BE2C (cell line): ENCODE results near the gene AFDN.

Experiments used
- DNase-seq: peaks from one replicate; pipeline ENCODE4 v3.0.0-alpha.2; 2020
- H3K27me3 ChIP-seq: fragments of 250-450 bp; sonication (Bioruptor Pico); 2 replicates; pipeline ENCODE4 v1.5.1; 2020; ENCODE audit warnings: mild to moderate bottlenecking
- H3K36me3 ChIP-seq: fragments of 250-450 bp; sonication (Bioruptor Pico); 2 replicates; pipeline ENCODE4 v1.5.1; 2020; ENCODE audit warnings: mild to moderate bottlenecking
- H3K4me1 ChIP-seq: fragments of 250-450 bp; sonication (Bioruptor Pico); 2 replicates; pipeline ENCODE4 v1.5.1; 2020
- H3K4me3 ChIP-seq: 2 replicates; pipeline ENCODE4 v1.5.1; 2011; ENCODE audit warnings: low read depth, low read length
- H3K9me3 ChIP-seq: fragments of 250-450 bp; sonication (Bioruptor Pico); 2 replicates; pipeline ENCODE4 v1.5.1; 2020
- TF ChIP-seq, protein P1 (sequence below): IDR thresholded peaks from 2 replicates; pipeline ENCODE4 v1.5.1; 2012; ENCODE audit warnings: mild to moderate bottlenecking, low read depth, low read length

Gene AFDN

GRCh38 chr6:167798453-167798852 lies 28.3 kb upstream of the AFDN start:
- H3K4me1 ChIP-seq: peaks cover 2% of the 10 kb centered on the region; the same call in 1 of the 2 replicates
- no peak for DNase-seq
- H3K4me3 ChIP-seq: no peak overlapping the region
- no peaks in the 10 kb centered on the region for H3K9me3 ChIP-seq
- no peaks in the 10 kb centered on the region for H3K27me3 ChIP-seq
- TF ChIP-seq, protein P1, sequence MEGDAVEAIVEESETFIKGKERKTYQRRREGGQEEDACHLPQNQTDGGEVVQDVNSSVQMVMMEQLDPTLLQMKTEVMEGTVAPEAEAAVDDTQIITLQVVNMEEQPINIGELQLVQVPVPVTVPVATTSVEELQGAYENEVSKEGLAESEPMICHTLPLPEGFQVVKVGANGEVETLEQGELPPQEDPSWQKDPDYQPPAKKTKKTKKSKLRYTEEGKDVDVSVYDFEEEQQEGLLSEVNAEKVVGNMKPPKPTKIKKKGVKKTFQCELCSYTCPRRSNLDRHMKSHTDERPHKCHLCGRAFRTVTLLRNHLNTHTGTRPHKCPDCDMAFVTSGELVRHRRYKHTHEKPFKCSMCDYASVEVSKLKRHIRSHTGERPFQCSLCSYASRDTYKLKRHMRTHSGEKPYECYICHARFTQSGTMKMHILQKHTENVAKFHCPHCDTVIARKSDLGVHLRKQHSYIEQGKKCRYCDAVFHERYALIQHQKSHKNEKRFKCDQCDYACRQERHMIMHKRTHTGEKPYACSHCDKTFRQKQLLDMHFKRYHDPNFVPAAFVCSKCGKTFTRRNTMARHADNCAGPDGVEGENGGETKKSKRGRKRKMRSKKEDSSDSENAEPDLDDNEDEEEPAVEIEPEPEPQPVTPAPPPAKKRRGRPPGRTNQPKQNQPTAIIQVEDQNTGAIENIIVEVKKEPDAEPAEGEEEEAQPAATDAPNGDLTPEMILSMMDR: no peak
- no peaks in the 10 kb centered on the region for H3K36me3 ChIP-seq

GRCh38 chr6:167799033-167799821 lies 27.5 kb upstream of the AFDN start:
- DNase-seq: peak; percentile 55
- Histone ChIP-seq H3K27me3 (no peaks in the 10 kb centered on the region), H3K4me1 (peaks cover 2% of the 10 kb centered on the region; the same call in 1 of the 2 replicates), H3K9me3 (no peaks in the 10 kb centered on the region), H3K4me3 (no peak overlapping the region), H3K36me3 (no peaks in the 10 kb centered on the region)
- TF ChIP-seq, protein P1: peak; percentile 16; the same call in 1 of the 2 replicates

DNA sequence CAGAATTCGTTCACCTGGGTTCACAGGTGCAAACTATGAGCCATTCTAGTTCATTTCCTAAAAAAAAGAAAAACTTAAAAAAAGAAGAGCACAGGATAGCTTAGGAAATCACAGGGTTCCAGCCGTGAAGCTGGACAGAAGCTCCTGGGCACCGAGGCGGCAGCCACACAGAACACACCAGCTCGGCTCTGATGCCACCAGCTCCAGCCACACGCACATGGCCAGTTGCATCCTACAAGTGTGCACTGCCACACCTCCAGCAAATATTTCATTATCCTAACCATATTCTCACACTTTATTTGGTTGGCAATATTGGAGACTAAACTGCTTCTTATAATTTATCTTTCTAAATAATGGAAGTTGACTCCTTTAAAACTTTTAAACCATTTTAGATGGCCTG lies 26.2 kb upstream of the AFDN start:
- no peaks in the 10 kb centered on the region for H3K9me3 ChIP-seq
- no peaks in the 10 kb centered on the region for H3K36me3 ChIP-seq
- TF ChIP-seq, protein P1: no peak
- no peaks in the 10 kb centered on the region for H3K27me3 ChIP-seq
- DNase-seq: no peak
- peaks cover 2% of the 10 kb centered on the region; the same call in 1 of the 2 replicates for H3K4me1 ChIP-seq
- H3K4me3 ChIP-seq: no peak overlapping the region

DNA sequence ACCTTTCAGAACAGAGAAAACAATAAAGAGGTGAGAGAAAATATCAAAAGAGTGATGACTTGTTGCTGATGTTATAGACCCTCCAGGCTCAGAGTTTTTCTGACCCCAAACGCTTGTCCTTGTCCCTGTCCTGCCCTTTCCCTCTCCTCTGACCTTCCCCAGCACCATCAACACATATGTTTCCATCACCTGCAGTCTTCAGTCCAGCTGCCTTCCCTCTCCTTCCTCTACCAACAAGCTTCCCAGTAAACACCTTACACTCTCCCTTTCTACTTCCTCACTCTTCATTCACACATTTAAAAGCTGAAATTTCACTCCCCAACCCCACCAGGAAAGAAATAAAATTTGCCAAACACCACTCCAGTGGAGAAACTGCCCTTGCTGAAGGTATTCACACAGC lies 25.4 kb upstream of the AFDN start:
- no peak overlapping the region for H3K4me3 ChIP-seq
- peaks cover 2% of the 10 kb centered on the region; the same call in 1 of the 2 replicates for H3K4me1 ChIP-seq
- H3K27me3 ChIP-seq: no peaks in the 10 kb centered on the region
- DNase-seq: no peak
- TF ChIP-seq, protein P1: no peak
- no peaks in the 10 kb centered on the region for H3K36me3 ChIP-seq
- no peaks in the 10 kb centered on the region for H3K9me3 ChIP-seq

- Histone ChIP-seq H3K27me3 (no peaks in the 10 kb centered on the region), H3K4me1 (peaks cover 2% of the 10 kb centered on the region; the same call in 1 of the 2 replicates), H3K4me3 (no peak overlapping the region), H3K36me3 (no peaks in the 10 kb centered on the region), H3K9me3 (no peaks in the 10 kb centered on the region)
- TF ChIP-seq, protein P1: no peak
- DNase-seq: no peak
Measured at GRCh38 chr6:167802339-167802738, 24.4 kb upstream of the AFDN start.

- no peaks in the 10 kb centered on the region for H3K27me3 ChIP-seq
- no peak for DNase-seq
- H3K9me3 ChIP-seq: no peaks in the 10 kb centered on the region
- peaks cover 2% of the 10 kb centered on the region; the same call in 1 of the 2 replicates for H3K4me1 ChIP-seq
- TF ChIP-seq, protein P1: no peak
- H3K4me3 ChIP-seq: no peak overlapping the region
- no peaks in the 10 kb centered on the region for H3K36me3 ChIP-seq
Measured at GRCh38 chr6:167803816-167804215, 22.9 kb upstream of the AFDN start.
